DMS79 treated with DMSO at 0.1 percent for 48 hours (cell line): ENCODE measurements around the gene STAT4.

ENCODE experiments used
- DNase-seq: peaks from one replicate; lab custom pipeline; 2025; lab: John Stamatoyannopoulos, UW

Gene STAT4

GRCh38 chr2:191041418-191042161 lies 109.2 kb downstream of the STAT4 start:
- DNase-seq, result peak; percentile 64

- no peak for DNase-seq
These were observed 111.2 kb downstream of the STAT4 start for GRCh38 chr2:191039616-191040015.

- no peak for DNase-seq
These were observed 112.1 kb downstream of the STAT4 start for GRCh38 chr2:191038741-191039140.

- DNase-seq, result no peak
These were observed 112.5 kb downstream of the STAT4 start for GRCh38 chr2:191038241-191038725.

- no peak for DNase-seq
These were observed 113.4 kb downstream of the STAT4 start for GRCh38 chr2:191037351-191037750.

- no peak for DNase-seq
These were observed 114.4 kb downstream of the STAT4 start for GRCh38 chr2:191036363-191036762.

- DNase-seq, result no peak
These were observed 118.0 kb downstream of the STAT4 start for GRCh38 chr2:191032588-191033429.

GRCh38 chr2:191031256-191031655 lies 119.5 kb downstream of the STAT4 start:
- no peak for DNase-seq

- peak; percentile 12 for DNase-seq
These were observed 120.2 kb downstream of the STAT4 start for GRCh38 chr2:191030521-191031154.

- DNase-seq, result no peak
These were observed 121.4 kb downstream of the STAT4 start for GRCh38 chr2:191029280-191029950.

- no peak for DNase-seq
These were observed 124.4 kb downstream of the STAT4 start for GRCh38 chr2:191026377-191026776.

GRCh38 chr2:191025135-191025534 lies 125.7 kb downstream of the STAT4 start:
- no peak for DNase-seq

GRCh38 chr2:191023235-191023679 lies 127.5 kb downstream of the STAT4 start:
- no peak for DNase-seq

GRCh38 chr2:191020742-191021381 lies 129.9 kb downstream of the STAT4 start:
- DNase-seq, result peak; percentile 53

- peak; percentile 97 for DNase-seq
These were observed 130.5 kb downstream of the STAT4 start for GRCh38 chr2:191020221-191020741.

- DNase-seq, result no peak
These were observed 131.4 kb downstream of the STAT4 start for GRCh38 chr2:191019376-191019775.

GRCh38 chr2:191018643-191019119 lies 132.1 kb downstream of the STAT4 start:
- DNase-seq, result no peak

- no peak for DNase-seq
These were observed 132.7 kb downstream of the STAT4 start for GRCh38 chr2:191018048-191018447.

GRCh38 chr2:191015831-191016230 lies 135.0 kb downstream of the STAT4 start:
- no peak for DNase-seq

- no peak for DNase-seq
These were observed 135.6 kb downstream of the STAT4 start for GRCh38 chr2:191015239-191015638.

- peak; percentile 12 for DNase-seq
These were observed 136.2 kb downstream of the STAT4 start for GRCh38 chr2:191014653-191015020.
